Measurements from ENCODE around the gene PSMD1. TPM values are rescaled to one million over a fixed set of nuclear protein-coding genes. Genes with fewer than 3 reads are reported as not detected.
A peak's percentile ranks its signal among the peaks of the same experiment; 100 is the strongest.

Gene PSMD1
- total RNA-seq, 4 donors from 2014 or later: 47.9 to 79.3 (median 61.9) TPM

GRCh38 chr2:231184319-231184718 lies 127.7 kb downstream of the PSMD1 start:
- DNase-seq (ENCODE audit: low spot score in 2 of 2): no peak
- 90 to 92% methylated on average over 4 of the region's 4 CpGs for WGBS, 2 donors
- H3K9me3 ChIP-seq: no peaks in the 10 kb centered on the region
- no peak overlapping the region for H3K27ac ChIP-seq
- H3K27me3 ChIP-seq: no peaks in the 10 kb centered on the region
- no peak for TF ChIP-seq POLR2A (IDR thresholded peaks at IDR 0.05)
- no peak for TF ChIP-seq CTCF (IDR thresholded peaks at IDR 0.05)
- no peak for TF ChIP-seq EP300 (IDR thresholded peaks at IDR 0.05)
- H3K36me3 ChIP-seq: no peaks in the 10 kb centered on the region
- H3K4me1 ChIP-seq: peaks cover 0 to 21% (median 3%) of the 10 kb centered on the region in 4 donors
- H3K4me3 ChIP-seq: no peak overlapping the region

- no peak for TF ChIP-seq EP300 (IDR thresholded peaks at IDR 0.05)
- no peak for TF ChIP-seq POLR2A (IDR thresholded peaks at IDR 0.05)
- no peak for TF ChIP-seq CTCF (IDR thresholded peaks at IDR 0.05)
- Histone ChIP-seq H3K27ac (no peak overlapping the region), H3K4me3 (no peak overlapping the region), H3K27me3 (no peaks in the 10 kb centered on the region), H3K36me3 (no peaks in the 10 kb centered on the region), H3K9me3 (no peaks in the 10 kb centered on the region), H3K4me1 (peaks cover 0 to 28% (median 3%) of the 10 kb centered on the region in 4 donors)
- WGBS, 2 donors: 78 to 79% methylated on average over 7 to 9 of the region's 11 CpGs
- DNase-seq (ENCODE audit: low spot score in 2 of 2): no peak
These were observed 128.5 kb downstream of the PSMD1 start for GRCh38 chr2:231185050-231185725.

- TF ChIP-seq POLR2A (IDR thresholded peaks at IDR 0.05) (no peak), EP300 (IDR thresholded peaks at IDR 0.05) (no peak), CTCF (IDR thresholded peaks at IDR 0.05) (no peak)
These were observed 129.2 kb downstream of the PSMD1 start for GRCh38 chr2:231185886-231186285.

DNA sequence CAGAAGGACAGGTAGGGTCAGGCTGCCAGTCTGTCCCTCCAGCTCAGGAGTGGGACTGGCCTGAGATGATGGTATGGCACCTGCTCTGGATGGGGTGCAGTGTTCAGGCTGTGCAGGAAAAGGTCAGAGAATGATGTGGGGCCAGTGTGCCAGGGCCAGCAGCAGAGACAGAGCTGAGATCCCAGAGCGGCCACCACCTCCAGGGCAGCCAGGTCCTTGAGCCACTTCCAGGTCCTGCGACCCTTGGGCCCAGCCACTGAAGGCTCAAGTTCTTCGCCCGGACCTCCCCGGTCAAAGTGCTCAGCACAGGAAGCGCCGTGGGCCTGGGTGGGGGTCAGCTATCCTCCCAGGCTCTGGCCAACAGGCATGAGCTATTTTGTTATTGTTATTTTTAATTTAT lies 129.7 kb downstream of the PSMD1 start:
- WGBS, 2 donors: 88 to 90% methylated on average over 6 to 7 of the region's 7 CpGs
- no peak for DNase-seq (ENCODE audit: low spot score in 2 of 2)
- Histone ChIP-seq H3K36me3 (no peaks in the 10 kb centered on the region), H3K27ac (peak overlapping the region in 2 of 4 donors; percentile 15 to 27), H3K27me3 (no peaks in the 10 kb centered on the region), H3K4me3 (no peak overlapping the region), H3K4me1 (peaks cover 0 to 40% (median 13%) of the 10 kb centered on the region in 4 donors), H3K9me3 (no peaks in the 10 kb centered on the region)
- TF ChIP-seq POLR2A (IDR thresholded peaks at IDR 0.05) (no peak), EP300 (IDR thresholded peaks at IDR 0.05) (no peak), CTCF (IDR thresholded peaks at IDR 0.05) (no peak)

More at GRCh38 chr2:231185886-231186285, 129.2 kb downstream of the PSMD1 start:
- Histone ChIP-seq H3K9me3 (no peaks in the 10 kb centered on the region), H3K4me3 (no peak overlapping the region), H3K27ac (peak overlapping the region in 3 of 4 donors; percentile 15 to 42 (median 27)), H3K36me3 (no peaks in the 10 kb centered on the region), H3K4me1 (peaks cover 0 to 35% (median 8%) of the 10 kb centered on the region in 4 donors), H3K27me3 (no peaks in the 10 kb centered on the region)
- 59 to 60% methylated on average over 4 of the region's 4 CpGs for WGBS, 2 donors
- no peak for DNase-seq (ENCODE audit: low spot score in 2 of 2)

DNA sequence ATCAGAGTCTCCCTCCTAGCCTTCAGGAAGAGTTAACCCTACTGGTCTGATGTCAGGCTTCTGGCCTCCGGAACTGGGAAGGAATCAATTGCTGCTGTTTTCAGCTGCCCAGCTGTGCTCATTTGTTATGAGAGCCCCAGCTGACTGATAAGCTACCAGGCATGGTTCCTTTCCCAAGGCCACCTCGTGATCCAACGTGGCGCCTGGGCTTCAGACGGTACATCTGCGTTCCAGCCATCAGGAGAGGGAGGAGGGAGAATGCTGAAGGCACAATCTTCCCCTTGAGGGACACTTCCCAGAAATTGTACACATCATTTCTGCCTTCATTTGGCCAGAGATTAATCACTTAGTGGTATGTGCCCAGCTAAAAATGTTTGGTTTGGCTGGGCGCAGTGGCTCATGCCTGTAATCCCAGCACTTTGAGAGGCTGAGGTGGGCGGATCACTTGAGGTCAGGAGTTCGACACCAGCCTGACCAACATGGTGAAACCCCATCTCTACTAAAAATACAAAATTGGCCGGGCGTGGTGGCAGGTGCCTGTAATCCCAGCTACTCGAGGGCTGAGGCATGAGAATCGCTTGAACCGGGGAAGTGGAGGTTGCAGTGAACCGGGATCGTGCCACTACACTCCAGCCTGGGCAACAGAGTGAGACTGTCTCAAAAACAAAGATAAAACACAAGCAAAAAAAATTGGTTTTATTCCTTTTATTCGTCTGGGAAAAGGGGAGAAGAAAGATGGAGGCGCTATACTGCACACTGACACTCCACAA lies 131.3 kb downstream of the PSMD1 start:
- 71 to 81% methylated on average over 18 of the region's 18 CpGs for WGBS, 2 donors
- no peak overlapping the region for H3K4me3 ChIP-seq
- no peaks in the 10 kb centered on the region for H3K9me3 ChIP-seq
- TF ChIP-seq CTCF (IDR thresholded peaks at IDR 0.05) (no peak), EP300 (IDR thresholded peaks at IDR 0.05) (peak in 1 of 2 donors; percentile 69)
- H3K27ac ChIP-seq: peak overlapping the region in 2 of 4 donors; percentile 22 to 27
- no peaks in the 10 kb centered on the region for H3K27me3 ChIP-seq
- peaks cover 0 to 56% (median 17%) of the 10 kb centered on the region in 4 donors for H3K4me1 ChIP-seq
- no peak for DNase-seq (ENCODE audit: low spot score in 2 of 2)
- H3K36me3 ChIP-seq: no peaks in the 10 kb centered on the region
